HepG2 (cell line): ENCODE measurements around the gene PTPN14. TPM values are rescaled to one million over a fixed set of nuclear protein-coding genes. Genes with fewer than 3 reads are reported as not detected.

Source experiments
- ATAC-seq: fragments of 200-7000 bp; cut with Tn5 transposase; 3 replicates; pipeline ENCODE4 v1.9.1; 2020; ENCODE audit warnings: mild to moderate bottlenecking, moderate library complexity
- BruUV-seq: library from RNA; stranded (reverse); fragments of 400-500 nt; replicated peaks from 2 replicates; lab custom pipeline; 2021; lab: Mats Ljungman, UMichigan
- CTCF ChIA-PET: fragments of 300-600 bp; formaldehyde crosslinking; extraction: SDS; loops from one replicate; lab custom pipeline; 2021; ENCODE audit warnings: low total read pairs, inconsistent platforms, low intra/inter-chr PET ratio; lab: Yijun Ruan, JAX
- POLR2A ChIA-PET: fragments of 350-600 bp; sonication (Branson Sonifier 250); formaldehyde crosslinking; loops from one replicate; lab custom pipeline; 2020; ENCODE audit warnings: antibody characterized with exemption, inconsistent platforms; lab: Yijun Ruan, JAX
- DNase-seq: peaks from one replicate; pipeline ENCODE4 v3.0.0-alpha.2; 2015; ENCODE audit warnings: low spot score
- FAIRE-seq: peaks from 3 replicates; lab custom pipeline; 2011; peaks lifted over from hg19 to GRCh38; lab: Jason Lieb, UNC
- H2AFZ ChIP-seq: one replicate; pipeline ENCODE4 v1.6.1; 2011; ENCODE audit warnings: low read length, inconsistent platforms
- H3K27ac ChIP-seq: fragments of 300-600 bp; 3 replicates; pipeline ENCODE4 v1.8.0; 2011; ENCODE audit warnings: mixed run types, mild to moderate bottlenecking, mixed read lengths, low read length, inconsistent platforms; ENCODE audit not compliant: insufficient read depth; ENCODE audit errors: extremely low read length
- H3K27me3 ChIP-seq, 2 experiments: fragments of 200-600 bp in 1 of 2; 2 replicates in 1 of 2; 3 replicates in 1 of 2; pipeline versions ENCODE4 v1.6.0 to v1.8.0; 2011; ENCODE audit warnings: low read length in 2 of 2, mild to moderate bottlenecking in 2 of 2, moderate library complexity in 2 of 2, inconsistent platforms in 1 of 2; ENCODE audit not compliant: insufficient read depth in 2 of 2, control insufficient read depth in 1 of 2
- H3K36me3 ChIP-seq, 2 experiments: fragments of 200-600 bp in 1 of 2; replicated peaks in 1 of 2; 2 replicates in 1 of 2; 3 replicates in 1 of 2; pipeline versions ENCODE4 v1.5.1 to v1.8.0; 2011; ENCODE audit warnings: low read length in 2 of 2, inconsistent platforms in 1 of 2; ENCODE audit not compliant: insufficient read depth in 2 of 2, control insufficient read depth in 1 of 2
- H3K4me1 ChIP-seq: 2 replicates; pipeline ENCODE4 v1.5.1; 2012; ENCODE audit warnings: low read length, inconsistent platforms; ENCODE audit not compliant: insufficient read depth
- H3K4me2 ChIP-seq: 2 replicates; pipeline ENCODE4 v1.6.0; 2011; ENCODE audit warnings: low read depth, low read length, inconsistent platforms
- H3K4me3 ChIP-seq, 3 experiments: fragments of 200-600 bp in 1 of 3; sonication (generic), shearing (Covaris generic) in 1 of 3; replicated peaks in 1 of 3; 2 replicates each; pipeline ENCODE4 v1.5.1; 2011 to 2016; ENCODE audit warnings: low read length in 3 of 3, inconsistent platforms in 2 of 3, low read depth in 2 of 3, mild to moderate bottlenecking in 2 of 3, control low read depth in 1 of 3, mixed read lengths in 1 of 3; ENCODE audit not compliant: insufficient read depth in 1 of 3
- H3K79me2 ChIP-seq: one replicate; pipeline ENCODE4 v1.6.1; 2011; ENCODE audit warnings: low read length, inconsistent platforms; ENCODE audit not compliant: insufficient read depth
- H3K9ac ChIP-seq: 2 replicates; pipeline ENCODE4 v1.6.0; 2011; ENCODE audit warnings: mild to moderate bottlenecking, low read depth, low read length, inconsistent platforms; ENCODE audit not compliant: insufficient read depth
- H3K9me3 ChIP-seq: 2 replicates; pipeline ENCODE4 v1.5.1; 2012; ENCODE audit warnings: mild to moderate bottlenecking, low read length
- H4K20me1 ChIP-seq: 2 replicates; pipeline ENCODE4 v1.6.0; 2011; ENCODE audit warnings: inconsistent platforms, mild to moderate bottlenecking, low read length, moderate library complexity; ENCODE audit not compliant: insufficient read depth
- AGO2 ChIP-seq: fragments of 200-400 bp; formaldehyde crosslinking; optimal IDR thresholded peaks from 2 replicates; pipeline ENCODE3; 2017; ENCODE audit warnings: mild to moderate bottlenecking, low read depth, low read length, moderate library complexity
- CENPT ChIP-seq: sonication (generic); formaldehyde crosslinking; IDR thresholded peaks from 2 replicates; pipeline ENCODE4 v1.8.0; 2022; ENCODE audit warnings: low read depth, mild to moderate bottlenecking, moderate library complexity, missing genetic modification reagents
- KMT2A ChIP-seq: sonication (generic); formaldehyde crosslinking; IDR thresholded peaks from 2 replicates; pipeline ENCODE4 v1.4.0; 2020; ENCODE audit warnings: missing genetic modification reagents
- MYNN ChIP-seq: sonication (generic); formaldehyde crosslinking; IDR thresholded peaks from 2 replicates; pipeline ENCODE4 v1.4.0; 2020; ENCODE audit warnings: mild to moderate bottlenecking, low read depth, missing genetic modification reagents
- PAX8 ChIP-seq: sonication (generic); formaldehyde crosslinking; IDR thresholded peaks from 2 replicates; pipeline ENCODE4 v1.8.0; 2022; ENCODE audit warnings: mild to moderate bottlenecking, missing genetic modification reagents, borderline replicate concordance
- TCF7L2 ChIP-seq: IDR thresholded peaks from 2 replicates; pipeline ENCODE4 v1.6.1; 2011; ENCODE audit warnings: mild to moderate bottlenecking, low read depth, low read length, moderate library complexity
- ZFP82 ChIP-seq: sonication (generic); formaldehyde crosslinking; IDR thresholded peaks from 2 replicates; pipeline ENCODE4 v1.5.1; 2020; ENCODE audit warnings: mild to moderate bottlenecking, missing genetic modification reagents, borderline replicate concordance
- ZNF546 ChIP-seq: sonication (generic); formaldehyde crosslinking; conservative IDR thresholded peaks from 2 replicates; pipeline ENCODE4 v1.8.1; 2023; ENCODE audit warnings: mild to moderate bottlenecking, missing genetic modification reagents
- WGBS: methylation state at CpG from one replicate; pipeline ENCODE4 v1.1.6; 2017; ENCODE audit warnings: low lambda C conversion rate; 5-methylcytosine and 5-hydroxymethylcytosine counted together
- in situ Hi-C: cut with HindIII; loops from 2 replicates; pipeline ENCODE4 v1.10.0; 2017; ENCODE audit warnings: low pct_unique_long_range_greater_than_20kb; ENCODE audit not compliant: extremely low pct_ligation_motif_present
- intact Hi-C: fragments of 100-400 bp; cut with micrococcal nuclease; formaldehyde crosslinking; loops from one replicate; pipeline ENCODE4 v1.10.0; 2022; ENCODE audit not compliant: unreplicated experiment
- polyA plus RNA-seq, 8 experiments: library from polyadenylated mRNA; depleted of rRNA in 3 of 8; stranded (reverse) in 7 of 8; unstranded in 1 of 8; fragments of >200 nt; fragmentation: Illumina TruSeq in 4 of 8; extraction: Trizol in 4 of 8; gene quantifications; 2 replicates each; pipeline versions ENCODE4 v1.2.1 to v1.2.3, GENCODE V29; 2011 to 2016; ENCODE audit warnings: low read depth in 4 of 8, missing spikeins in 1 of 8, mixed read lengths in 1 of 8; ENCODE audit not compliant: insufficient read depth in 1 of 8
- total RNA-seq, 5 experiments: library from RNA; depleted of rRNA; stranded (reverse); fragments of >200 nt; fragmentation: Illumina TruSeq; extraction: Trizol; gene quantifications; 2 replicates each; pipeline ENCODE4 v1.2.3, GENCODE V29; 2016; ENCODE audit warnings: low read depth in 1 of 5
- TF ChIP-seq, protein P1 (sequence below): IDR thresholded peaks from 2 replicates; pipeline ENCODE4 v1.6.1; 2016; ENCODE audit warnings: mild to moderate bottlenecking

Gene PTPN14
- total and polyA plus RNA-seq, 2 of the 13 experiments (the other 11 are each of a cell fraction or from before 2014, with no cell fraction given): 3.9 to 4.7 TPM

DNA sequence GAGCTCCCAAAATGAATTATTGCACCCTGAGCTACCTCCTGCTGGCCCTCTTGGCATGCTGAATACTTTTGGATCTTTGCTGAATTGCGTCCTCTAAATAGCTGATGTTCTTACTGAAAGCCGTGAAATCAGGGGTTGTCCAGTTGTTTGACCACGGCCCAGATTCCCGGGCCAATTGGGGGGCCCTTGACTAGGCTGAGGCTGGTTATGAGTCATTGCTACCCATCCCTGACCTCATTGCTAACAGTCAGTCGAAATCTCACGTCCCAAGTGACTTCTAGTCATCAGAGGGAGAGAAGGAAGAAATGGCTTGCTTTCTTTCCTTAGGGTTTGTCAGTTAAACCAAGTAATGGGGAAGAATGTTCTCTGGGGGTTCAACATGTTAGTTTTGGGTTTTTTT lies 233.0 kb downstream of the PTPN14 start:
- in situ Hi-C loops (no loop called here), intact Hi-C loops (no loop called here)
- TF ChIP-seq PAX8 (CRISPR knock-in tag) (no peak), KMT2A (CRISPR knock-in tag) (no peak), CENPT (CRISPR knock-in tag) (no peak), AGO2 (no peak), ZNF546 (CRISPR knock-in tag) (no peak), TCF7L2 (no peak), ZFP82 (no peak), MYNN (CRISPR knock-in tag) (no peak)
- TF ChIP-seq, protein P1, sequence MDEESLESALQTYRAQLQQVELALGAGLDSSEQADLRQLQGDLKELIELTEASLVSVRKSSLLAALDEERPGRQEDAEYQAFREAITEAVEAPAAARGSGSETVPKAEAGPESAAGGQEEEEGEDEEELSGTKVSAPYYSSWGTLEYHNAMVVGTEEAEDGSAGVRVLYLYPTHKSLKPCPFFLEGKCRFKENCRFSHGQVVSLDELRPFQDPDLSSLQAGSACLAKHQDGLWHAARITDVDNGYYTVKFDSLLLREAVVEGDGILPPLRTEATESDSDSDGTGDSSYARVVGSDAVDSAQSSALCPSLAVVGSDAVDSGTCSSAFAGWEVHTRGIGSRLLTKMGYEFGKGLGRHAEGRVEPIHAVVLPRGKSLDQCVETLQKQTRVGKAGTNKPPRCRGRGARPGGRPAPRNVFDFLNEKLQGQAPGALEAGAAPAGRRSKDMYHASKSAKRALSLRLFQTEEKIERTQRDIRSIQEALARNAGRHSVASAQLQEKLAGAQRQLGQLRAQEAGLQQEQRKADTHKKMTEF (CRISPR knock-in tag): no peak
- Histone ChIP-seq H3K4me1 (peaks cover 43% of the 10 kb centered on the region), H3K9me3 (no peaks in the 10 kb centered on the region), H3K27me3 (no peaks in the 10 kb centered on the region), H4K20me1 (no peaks in the 10 kb centered on the region; the same call in 1 of the 2 replicates), H3K4me2 (no peak overlapping the region), H3K27ac (peak overlapping the region; percentile 78), H2AFZ (no peak overlapping the region), H3K79me2 (peaks cover 2% of the 10 kb centered on the region), H3K9ac (no peak overlapping the region), H3K36me3 (peaks cover 10 to 60% of the 10 kb centered on the region in 2 experiments), H3K4me3 (no peak overlapping the region)
- no peak for ATAC-seq
- ChIA-PET POLR2A (interaction anchor here (0.6 to 2.3 kb wide), 6 partner anchors 14 to 233 kb away, joined by 3 to 12 read pairs (median 4); partner anchors contain the start of genes PTPN14 and SMYD2), CTCF (interaction anchor here (1.1 kb wide), 1 partner anchor 57 kb away, joined by 3 read pairs; no protein-coding TSS in a partner anchor)
- DNase-seq: no peak
- no TSS peak for BruUV-seq
- WGBS: 74% methylated on average over 6 of the region's 6 CpGs
- FAIRE-seq: no peak
